Gastrocnemius medialis (tissue), 4 donors: ENCODE measurements around the gene HIPK4. TPM values are rescaled to one million over a fixed set of nuclear protein-coding genes. Genes with fewer than 3 reads are reported as not detected.

Experiments
- ATAC-seq, 2 donors: fragments of 150-250 bp; one replicate each; pipeline ENCODE4 v1.9.1; 2016
- DNase-seq, 2 donors: peaks; one replicate each; pipeline ENCODE4 v3.0.0-alpha.2; 2019
- H3K27ac ChIP-seq, 4 donors: fragments of 200-600 bp; sonication (generic); 1 replicate in 1 of 4; 2 replicates in 3 of 4; pipeline ENCODE4 v1.5.1; 2016 to 2018; ENCODE audit warnings: mild to moderate bottlenecking in 2 of 4, moderate library complexity in 1 of 4
- H3K27me3 ChIP-seq, 3 donors: fragments of 200-600 bp; sonication (generic) in 2 of 3; 1 replicate in 1 of 3; 2 replicates in 2 of 3; pipeline versions ENCODE4 v1.5.1 to v1.6.0; 2016 to 2019; ENCODE audit warnings: mild to moderate bottlenecking in 1 of 3, moderate library complexity in 1 of 3
- H3K36me3 ChIP-seq, 2 donors: fragments of 200-600 bp; sonication (generic) in 1 of 2; one replicate each; pipeline ENCODE4 v1.5.1; 2017 to 2018
- H3K4me1 ChIP-seq, 2 donors: fragments of 200-600 bp; sonication (generic) in 1 of 2; one replicate each; pipeline ENCODE4 v1.5.1; 2016 to 2017; ENCODE audit warnings: mild to moderate bottlenecking in 2 of 2
- H3K4me3 ChIP-seq, 4 donors: fragments of 200-600 bp; sonication (generic) in 3 of 4; 1 replicate in 1 of 4; 2 replicates in 3 of 4; pipeline ENCODE4 v1.5.1; 2016 to 2019; ENCODE audit warnings: mild to moderate bottlenecking in 2 of 4
- H3K9me3 ChIP-seq, 3 donors: fragments of 200-600 bp; sonication (generic) in 2 of 3; 1 replicate in 1 of 3; 2 replicates in 2 of 3; pipeline ENCODE4 v1.5.1; 2016 to 2019
- CTCF ChIP-seq, 5 experiments: fragments of 450-650 bp in 3 of 5; fragments of 200-600 bp in 2 of 5; sonication (generic) in 2 of 5; IDR thresholded peaks in 4 of 5; conservative IDR thresholded peaks in 1 of 5; 1 replicate in 4 of 5; 2 replicates in 1 of 5; pipeline ENCODE4 v1.5.1; 2016 to 2019; ENCODE audit warnings: antibody characterized with exemption in 5 of 5, mild to moderate bottlenecking in 3 of 5, moderate library complexity in 3 of 5
- POLR2A ChIP-seq, 2 donors: fragments of 450-650 bp; IDR thresholded peaks; one replicate each; pipeline ENCODE4 v1.6.1; 2017; ENCODE audit warnings: antibody characterized with exemption in 2 of 2, mild to moderate bottlenecking in 2 of 2, moderate library complexity in 2 of 2
- in situ Hi-C, 4 donors: fragments of 200-750 bp; cut with MboI; loops; one replicate each; pipeline versions ENCODE4 v1.15.0 to v1.8.0; 2017; ENCODE audit warnings: low sequenced_read_pairs in 4 of 4
- intact Hi-C: fragments of 100-400 bp; cut with DNase I; formaldehyde crosslinking; loops from one replicate; pipeline ENCODE4 v1.15.1; 2023; ENCODE audit warnings: low total_unique reads
- total RNA-seq, 4 donors: library from RNA; depleted of rRNA; stranded (reverse); fragments of >200 nt; gene quantifications; one replicate each; pipeline versions ENCODE4 v1.1.0 to v1.2.3, GENCODE V29; 2016

Gene HIPK4
- total RNA-seq, 4 donors from 2014 or later = 0.20 to 0.39 TPM; not detected in 2

GRCh38 chr19:40394816-40395210 lies 4.8 kb upstream of the HIPK4 start:
- Histone ChIP-seq H3K9me3 (no peaks in the 10 kb centered on the region), H3K36me3 (no peaks in the 10 kb centered on the region), H3K27me3 (no peaks in the 10 kb centered on the region), H3K4me3 (no peak overlapping the region), H3K27ac (no peak overlapping the region), H3K4me1 (no peaks in the 10 kb centered on the region)
- intact Hi-C loops = no loop called here
- in situ Hi-C loops = loop anchor here in 1 of 4 donors (25.0 kb wide), 1 partner anchor 1367 kb away; the partner anchor contains the start of gene CEACAM6
- no peak for ATAC-seq
- TF ChIP-seq CTCF (IDR thresholded peaks at IDR 0.05 in 4 of 5, conservative IDR thresholded peaks at IDR 0.05 in 1 of 5) (no peak), POLR2A (IDR thresholded peaks at IDR 0.05) (no peak)
- no peak for DNase-seq

GRCh38 chr19:40393894-40394815 lies 4.2 kb upstream of the HIPK4 start:
- H3K9me3 ChIP-seq = no peaks in the 10 kb centered on the region
- no peak for TF ChIP-seq POLR2A (IDR thresholded peaks at IDR 0.05)
- no peak for TF ChIP-seq CTCF (IDR thresholded peaks at IDR 0.05 in 4 of 5, conservative IDR thresholded peaks at IDR 0.05 in 1 of 5)
- no peaks in the 10 kb centered on the region for H3K4me1 ChIP-seq
- ATAC-seq (no peak), DNase-seq (no peak)
- in situ Hi-C loops (loop anchor here in 1 of 4 donors (25.0 kb wide), 1 partner anchor 1368 kb away; the partner anchor contains the start of gene CEACAM6), intact Hi-C loops (no loop called here)
- H3K36me3 ChIP-seq = no peaks in the 10 kb centered on the region
- no peak overlapping the region for H3K27ac ChIP-seq
- H3K4me3 ChIP-seq = no peak overlapping the region
- H3K27me3 ChIP-seq = no peaks in the 10 kb centered on the region

DNA sequence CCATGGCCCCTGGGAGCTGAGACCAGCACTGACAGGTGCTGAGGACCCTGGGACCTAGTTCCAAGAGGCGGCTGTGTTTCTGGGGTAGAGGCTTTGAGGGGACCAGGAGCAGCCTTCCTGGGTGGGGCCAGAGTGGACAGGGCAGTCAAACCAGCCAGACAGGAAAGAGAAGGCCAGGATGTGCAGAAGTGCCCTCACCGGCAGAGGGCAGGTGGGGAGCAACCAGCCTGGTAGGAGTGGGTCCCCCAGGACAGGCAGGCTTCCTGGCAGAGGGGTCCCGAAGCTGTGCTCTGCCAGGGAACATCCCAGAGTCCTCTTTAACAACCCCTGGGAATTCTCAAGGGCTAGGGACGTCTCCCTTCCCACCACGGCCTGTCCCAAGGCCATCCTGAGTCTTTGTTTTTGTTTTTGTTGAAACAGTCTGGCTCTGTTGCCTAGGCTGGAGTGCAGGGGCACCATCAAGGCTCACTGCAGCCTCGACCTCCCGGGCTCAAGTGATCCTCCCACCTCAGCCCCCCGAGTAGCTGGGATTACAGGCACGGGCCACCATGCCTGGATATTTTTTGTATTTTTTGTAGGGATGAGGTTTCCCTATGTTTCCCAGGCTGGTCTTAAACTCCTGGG lies 3.0 kb upstream of the HIPK4 start:
- intact Hi-C loops = no loop called here
- peak in 1 of 2 donors; percentile 75 for ATAC-seq

GRCh38 chr19:40392123-40392522 lies 2.1 kb upstream of the HIPK4 start:
- no peak overlapping the region for H3K27ac ChIP-seq
- H3K9me3 ChIP-seq = no peaks in the 10 kb centered on the region
- in situ Hi-C loops = loop anchor here in 1 of 4 donors (25.0 kb wide), 1 partner anchor 1370 kb away; the partner anchor contains the start of gene CEACAM6
- TF ChIP-seq CTCF (IDR thresholded peaks at IDR 0.05 in 4 of 5, conservative IDR thresholded peaks at IDR 0.05 in 1 of 5) = no peak
- no peak for TF ChIP-seq POLR2A (IDR thresholded peaks at IDR 0.05)
- H3K4me1 ChIP-seq = no peaks in the 10 kb centered on the region
- H3K36me3 ChIP-seq = no peaks in the 10 kb centered on the region
- no peaks in the 10 kb centered on the region for H3K27me3 ChIP-seq
- no peak for ATAC-seq
- no peak overlapping the region for H3K4me3 ChIP-seq
- DNase-seq = no peak
- intact Hi-C loops = no loop called here

More for the DNA sequence above, 3.0 kb upstream of the HIPK4 start:
- H3K4me3 ChIP-seq = no peak overlapping the region
- no peaks in the 10 kb centered on the region for H3K36me3 ChIP-seq
- TF ChIP-seq POLR2A (IDR thresholded peaks at IDR 0.05) (no peak), CTCF (IDR thresholded peaks at IDR 0.05 in 4 of 5, conservative IDR thresholded peaks at IDR 0.05 in 1 of 5) (peak in 4 of 5 experiments; percentile 44 to 55 (median 47))
- no peaks in the 10 kb centered on the region for H3K27me3 ChIP-seq
- in situ Hi-C loops = loop anchor here in 1 of 4 donors (25.0 kb wide), 1 partner anchor 1369 kb away; the partner anchor contains the start of gene CEACAM6
- H3K4me1 ChIP-seq = no peaks in the 10 kb centered on the region
- H3K27ac ChIP-seq = no peak overlapping the region
- H3K9me3 ChIP-seq = no peaks in the 10 kb centered on the region
- no peak for DNase-seq
